ENCODE data around the gene SPAG16. TPM values are rescaled to one million over a fixed set of nuclear protein-coding genes. Genes with fewer than 3 reads are reported as not detected.

The SPAG16 gene
- total RNA-seq, 1 donor from 2014 or later, result 16.7 TPM

DNA sequence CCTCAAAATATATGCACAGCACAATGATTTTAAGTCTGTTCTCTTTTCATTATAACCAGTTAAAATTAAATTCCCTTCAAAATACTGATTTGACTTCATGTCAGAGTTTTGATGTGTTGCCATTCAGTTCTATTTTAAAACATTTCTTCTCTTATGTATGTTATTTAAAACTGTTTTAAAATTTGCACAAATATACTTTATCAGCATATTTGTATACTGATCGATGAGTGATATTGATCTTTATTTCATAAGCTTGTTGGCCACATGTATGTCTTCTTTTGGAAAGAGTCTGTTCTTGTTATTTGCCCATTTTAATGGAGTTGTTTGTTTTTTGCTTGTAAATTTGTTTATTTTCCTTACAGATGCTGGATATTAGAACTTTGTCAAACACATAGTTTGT lies 630.2 kb downstream of the SPAG16 start:
- peaks cover 5% of the 10 kb centered on the region for H3K9me3 Mint-ChIP-seq (ENCODE audit: unreplicated experiment)
- H3K4me3 Mint-ChIP-seq (ENCODE audit: unreplicated experiment), result no peak overlapping the region
- no peaks in the 10 kb centered on the region for H3K4me1 Mint-ChIP-seq (ENCODE audit: low read depth, unreplicated experiment)

DNA sequence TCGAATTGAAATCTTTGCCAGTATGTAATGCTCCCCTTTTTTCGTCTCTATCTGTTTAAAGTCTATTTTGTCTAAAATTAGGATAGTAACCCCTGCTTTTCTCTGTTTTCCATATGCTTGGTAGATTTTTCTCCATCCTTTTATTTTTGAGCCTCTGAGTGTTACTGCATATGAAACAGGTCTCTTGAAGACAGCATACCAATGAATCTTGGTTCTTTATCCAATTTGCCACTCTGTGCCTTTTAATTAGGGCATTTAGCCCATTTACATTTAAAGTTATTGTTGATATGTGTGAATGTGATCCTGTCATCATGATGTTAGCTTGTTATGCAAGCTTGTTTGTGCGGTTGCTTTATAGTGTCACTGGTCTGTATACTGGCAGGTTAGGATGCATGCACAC lies 635.8 kb downstream of the SPAG16 start:
- Mint-ChIP-seq H3K4me1 (ENCODE audit: low read depth, unreplicated experiment) (no peaks in the 10 kb centered on the region), H3K27ac (ENCODE audit: unreplicated experiment) (no peak overlapping the region), H3K36me3 (ENCODE audit: low read depth, unreplicated experiment) (no peaks in the 10 kb centered on the region), H3K4me3 (ENCODE audit: unreplicated experiment) (no peak overlapping the region), H3K9me3 (ENCODE audit: unreplicated experiment) (peaks cover 12% of the 10 kb centered on the region), H3K27me3 (ENCODE audit: low read depth, unreplicated experiment) (no peaks in the 10 kb centered on the region)
- H3K36me3 ChIP-seq (ENCODE audit: insufficient read depth, low read length), result no peaks in the 10 kb centered on the region
- no peak overlapping the region for H3K4me3 ChIP-seq (ENCODE audit: insufficient read depth, low read depth, low read length)
- no peaks in the 10 kb centered on the region for H4K20me1 ChIP-seq (ENCODE audit: insufficient read depth, low read length)
- no peak for TF ChIP-seq EZH2 (IDR thresholded peaks at IDR 0.05; ENCODE audit: insufficient read depth, low read length)
- TF ChIP-seq, protein P1, sequence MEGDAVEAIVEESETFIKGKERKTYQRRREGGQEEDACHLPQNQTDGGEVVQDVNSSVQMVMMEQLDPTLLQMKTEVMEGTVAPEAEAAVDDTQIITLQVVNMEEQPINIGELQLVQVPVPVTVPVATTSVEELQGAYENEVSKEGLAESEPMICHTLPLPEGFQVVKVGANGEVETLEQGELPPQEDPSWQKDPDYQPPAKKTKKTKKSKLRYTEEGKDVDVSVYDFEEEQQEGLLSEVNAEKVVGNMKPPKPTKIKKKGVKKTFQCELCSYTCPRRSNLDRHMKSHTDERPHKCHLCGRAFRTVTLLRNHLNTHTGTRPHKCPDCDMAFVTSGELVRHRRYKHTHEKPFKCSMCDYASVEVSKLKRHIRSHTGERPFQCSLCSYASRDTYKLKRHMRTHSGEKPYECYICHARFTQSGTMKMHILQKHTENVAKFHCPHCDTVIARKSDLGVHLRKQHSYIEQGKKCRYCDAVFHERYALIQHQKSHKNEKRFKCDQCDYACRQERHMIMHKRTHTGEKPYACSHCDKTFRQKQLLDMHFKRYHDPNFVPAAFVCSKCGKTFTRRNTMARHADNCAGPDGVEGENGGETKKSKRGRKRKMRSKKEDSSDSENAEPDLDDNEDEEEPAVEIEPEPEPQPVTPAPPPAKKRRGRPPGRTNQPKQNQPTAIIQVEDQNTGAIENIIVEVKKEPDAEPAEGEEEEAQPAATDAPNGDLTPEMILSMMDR (IDR thresholded peaks at IDR 0.05; ENCODE audit: insufficient read depth, low read depth, low read length), result no peak
- no peak overlapping the region for H2AFZ ChIP-seq (ENCODE audit: low read depth, low read length)
- no peak overlapping the region for H3K4me2 ChIP-seq (ENCODE audit: low read length)
- no peaks in the 10 kb centered on the region for H3K79me2 ChIP-seq (ENCODE audit: insufficient read depth, low read length)
- peaks cover 8% of the 10 kb centered on the region for H3K9me3 ChIP-seq (ENCODE audit: insufficient read depth, low read depth, low read length)
- no peaks in the 10 kb centered on the region for H3K4me1 ChIP-seq (ENCODE audit: insufficient read depth, low read length)
- FAIRE-seq (no peak), DNase-seq (ENCODE audit: low read depth) (no peak)
- no peak overlapping the region for H3K9ac ChIP-seq (ENCODE audit: low read length)
- H3K27me3 ChIP-seq (ENCODE audit: insufficient read depth, low read length), result no peaks in the 10 kb centered on the region
- H3K27ac ChIP-seq (ENCODE audit: low read depth, low read length), result no peak overlapping the region

More for the DNA sequence above, 630.2 kb downstream of the SPAG16 start:
- Histone ChIP-seq H3K27me3 (ENCODE audit: insufficient read depth, low read length) (no peaks in the 10 kb centered on the region), H3K4me3 (ENCODE audit: insufficient read depth, low read depth, low read length) (no peak overlapping the region), H2AFZ (ENCODE audit: low read depth, low read length) (no peak overlapping the region), H4K20me1 (ENCODE audit: insufficient read depth, low read length) (no peaks in the 10 kb centered on the region), H3K36me3 (ENCODE audit: insufficient read depth, low read length) (no peaks in the 10 kb centered on the region), H3K9me3 (ENCODE audit: insufficient read depth, low read depth, low read length) (no peaks in the 10 kb centered on the region), H3K27ac (ENCODE audit: low read depth, low read length) (no peak overlapping the region), H3K9ac (ENCODE audit: low read length) (no peak overlapping the region), H3K4me1 (ENCODE audit: insufficient read depth, low read length) (no peaks in the 10 kb centered on the region), H3K4me2 (ENCODE audit: low read length) (no peak overlapping the region), H3K79me2 (ENCODE audit: insufficient read depth, low read length) (no peaks in the 10 kb centered on the region)
- TF ChIP-seq, protein P1 (IDR thresholded peaks at IDR 0.05; ENCODE audit: insufficient read depth, low read depth, low read length), result no peak
- no peak for TF ChIP-seq EZH2 (IDR thresholded peaks at IDR 0.05; ENCODE audit: insufficient read depth, low read length)
- FAIRE-seq (no peak), DNase-seq (ENCODE audit: low read depth) (no peak)
- H3K27me3 Mint-ChIP-seq (ENCODE audit: low read depth, unreplicated experiment), result no peaks in the 10 kb centered on the region
- no peak overlapping the region for H3K27ac Mint-ChIP-seq (ENCODE audit: unreplicated experiment)
- H3K36me3 Mint-ChIP-seq (ENCODE audit: low read depth, unreplicated experiment), result no peaks in the 10 kb centered on the region

DNA sequence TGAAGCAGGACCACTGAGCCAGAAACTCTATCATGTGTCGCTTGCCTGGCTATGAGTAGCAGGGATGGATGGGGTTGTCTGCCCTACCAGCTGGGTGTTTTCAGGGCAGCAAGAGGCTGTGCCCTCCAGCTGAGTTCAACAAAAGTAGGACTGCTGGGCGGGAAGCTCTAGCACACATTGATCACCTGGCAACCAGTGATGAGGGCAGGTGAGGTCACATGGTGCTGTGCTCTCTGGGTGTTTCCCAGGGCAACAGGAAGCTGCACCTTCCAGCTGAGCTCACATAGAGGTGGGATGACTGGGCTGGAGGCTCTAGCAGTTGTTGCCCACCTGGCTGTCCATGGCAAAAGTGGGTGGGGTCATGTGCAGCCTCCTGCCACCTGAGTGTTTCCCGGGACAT lies 639.3 kb downstream of the SPAG16 start:
- H3K4me2 ChIP-seq (ENCODE audit: low read length), result no peak overlapping the region
- H3K4me3 Mint-ChIP-seq (ENCODE audit: unreplicated experiment), result no peak overlapping the region
- H3K4me1 Mint-ChIP-seq (ENCODE audit: low read depth, unreplicated experiment), result no peaks in the 10 kb centered on the region
- TF ChIP-seq EZH2 (IDR thresholded peaks at IDR 0.05; ENCODE audit: insufficient read depth, low read length), result no peak
- TF ChIP-seq, protein P1 (IDR thresholded peaks at IDR 0.05; ENCODE audit: insufficient read depth, low read depth, low read length), result no peak
- H3K27me3 Mint-ChIP-seq (ENCODE audit: low read depth, unreplicated experiment), result no peaks in the 10 kb centered on the region
- H3K27me3 ChIP-seq (ENCODE audit: insufficient read depth, low read length), result no peaks in the 10 kb centered on the region
- no peak overlapping the region for H2AFZ ChIP-seq (ENCODE audit: low read depth, low read length)
- FAIRE-seq (no peak), DNase-seq (ENCODE audit: low read depth) (no peak)
- no peak overlapping the region for H3K27ac ChIP-seq (ENCODE audit: low read depth, low read length)
- no peak overlapping the region for H3K9ac ChIP-seq (ENCODE audit: low read length)
- no peaks in the 10 kb centered on the region for H3K4me1 ChIP-seq (ENCODE audit: insufficient read depth, low read length)
- peaks cover 7% of the 10 kb centered on the region for H3K9me3 Mint-ChIP-seq (ENCODE audit: unreplicated experiment)
- no peaks in the 10 kb centered on the region for H3K36me3 ChIP-seq (ENCODE audit: insufficient read depth, low read length)
- peaks cover 8% of the 10 kb centered on the region for H3K9me3 ChIP-seq (ENCODE audit: insufficient read depth, low read depth, low read length)
- H3K27ac Mint-ChIP-seq (ENCODE audit: unreplicated experiment), result no peak overlapping the region
- no peaks in the 10 kb centered on the region for H4K20me1 ChIP-seq (ENCODE audit: insufficient read depth, low read length)
- H3K36me3 Mint-ChIP-seq (ENCODE audit: low read depth, unreplicated experiment), result no peaks in the 10 kb centered on the region
- H3K79me2 ChIP-seq (ENCODE audit: insufficient read depth, low read length), result no peaks in the 10 kb centered on the region
- H3K4me3 ChIP-seq (ENCODE audit: insufficient read depth, low read depth, low read length), result no peak overlapping the region

All from astrocyte (in vitro differentiated cells and primary cell).